CD4-positive, alpha-beta T cell treated with Interleukin-4 for 1 hour (primary cell): ENCODE measurements around the gene ADAMTS3.

Experiments used
- DNase-seq, 2 donors: peaks; one replicate each; pipeline ENCODE4 v3.0.0-alpha.2; 2020 to 2022

The ADAMTS3 gene

GRCh38 chr4:72275381-72275780, 293.6 kb downstream of the ADAMTS3 start:
- no peak for DNase-seq

GRCh38 chr4:72274251-72274650, 294.8 kb downstream of the ADAMTS3 start:
- no peak for DNase-seq

- no peak for DNase-seq
Measured at GRCh38 chr4:72255269-72255668, 313.8 kb downstream of the ADAMTS3 start.

- no peak for DNase-seq
Measured at GRCh38 chr4:72243641-72244040, 325.4 kb downstream of the ADAMTS3 start.

GRCh38 chr4:72239487-72240116, 329.4 kb downstream of the ADAMTS3 start:
- no peak for DNase-seq
